ENCODE results near the gene PABPN1. TPM values are rescaled to one million over a fixed set of nuclear protein-coding genes. Genes with fewer than 3 reads are reported as not detected.
A peak's percentile ranks its signal among the peaks of the same experiment; 100 is the strongest.

The PABPN1 gene
- total RNA-seq, 1 donor from 2014 or later, result 162 TPM

DNA sequence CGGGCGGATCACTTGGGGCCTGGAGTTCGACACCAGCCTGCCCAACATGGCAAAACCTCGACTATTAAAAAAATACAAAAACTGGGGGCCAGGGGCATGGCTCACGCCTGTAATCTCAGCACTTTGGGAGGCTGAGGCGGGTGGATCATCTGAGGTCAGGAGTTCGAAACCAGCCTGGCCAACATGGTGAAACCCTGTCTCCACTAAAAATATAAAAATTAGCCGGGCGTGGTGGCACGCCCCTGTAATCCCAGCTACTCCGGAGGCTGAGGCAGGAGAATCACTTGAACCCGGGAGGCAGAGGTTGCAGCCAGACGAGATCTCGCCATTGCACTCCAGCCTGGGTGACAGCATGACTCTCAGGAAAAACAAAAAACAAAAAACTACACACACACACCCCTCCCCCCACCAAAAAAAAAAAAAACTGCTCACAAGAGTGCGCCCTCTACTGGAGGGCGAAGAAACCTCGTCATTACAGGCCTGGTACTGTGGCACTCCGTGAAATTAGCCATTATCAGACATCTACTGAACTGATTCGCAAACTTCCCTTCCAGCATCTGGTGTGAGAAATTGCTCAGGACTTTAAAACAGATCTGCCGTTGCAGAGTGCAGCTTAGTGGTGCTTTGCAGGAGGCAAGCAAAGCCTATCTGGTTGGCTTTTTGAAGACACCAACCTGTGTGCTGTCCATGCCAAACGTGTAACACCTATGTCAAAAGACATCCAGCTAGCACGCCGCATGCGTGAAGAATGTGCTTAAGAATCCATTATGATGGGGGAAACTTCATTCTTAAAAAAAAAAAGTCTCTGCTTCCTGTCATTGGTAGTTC is 26.3 kb upstream of the PABPN1 start:
- H3K79me2 ChIP-seq (ENCODE audit: insufficient read depth, low read length), result no peaks in the 10 kb centered on the region
- no peak for DNase-seq (ENCODE audit: low read depth)
- H3K4me3 ChIP-seq (ENCODE audit: insufficient read depth, low read depth, low read length), result no peak overlapping the region
- no peak for FAIRE-seq
- H3K27ac ChIP-seq (ENCODE audit: low read depth, low read length), result no peak overlapping the region
- Mint-ChIP-seq H3K9me3 (ENCODE audit: unreplicated experiment) (no peaks in the 10 kb centered on the region), H3K36me3 (ENCODE audit: low read depth, unreplicated experiment) (peaks cover 6% of the 10 kb centered on the region), H3K4me3 (ENCODE audit: unreplicated experiment) (no peak overlapping the region), H3K27me3 (ENCODE audit: low read depth, unreplicated experiment) (peaks cover 25% of the 10 kb centered on the region), H3K4me1 (ENCODE audit: low read depth, unreplicated experiment) (peaks cover 16% of the 10 kb centered on the region), H3K27ac (ENCODE audit: unreplicated experiment) (peak overlapping the region; percentile 47)
- peaks cover 8% of the 10 kb centered on the region for H3K27me3 ChIP-seq (ENCODE audit: insufficient read depth, low read length)
- H3K36me3 ChIP-seq (ENCODE audit: insufficient read depth, low read length), result no peaks in the 10 kb centered on the region
- H2AFZ ChIP-seq (ENCODE audit: low read depth, low read length), result no peak overlapping the region
- TF ChIP-seq, protein P1, sequence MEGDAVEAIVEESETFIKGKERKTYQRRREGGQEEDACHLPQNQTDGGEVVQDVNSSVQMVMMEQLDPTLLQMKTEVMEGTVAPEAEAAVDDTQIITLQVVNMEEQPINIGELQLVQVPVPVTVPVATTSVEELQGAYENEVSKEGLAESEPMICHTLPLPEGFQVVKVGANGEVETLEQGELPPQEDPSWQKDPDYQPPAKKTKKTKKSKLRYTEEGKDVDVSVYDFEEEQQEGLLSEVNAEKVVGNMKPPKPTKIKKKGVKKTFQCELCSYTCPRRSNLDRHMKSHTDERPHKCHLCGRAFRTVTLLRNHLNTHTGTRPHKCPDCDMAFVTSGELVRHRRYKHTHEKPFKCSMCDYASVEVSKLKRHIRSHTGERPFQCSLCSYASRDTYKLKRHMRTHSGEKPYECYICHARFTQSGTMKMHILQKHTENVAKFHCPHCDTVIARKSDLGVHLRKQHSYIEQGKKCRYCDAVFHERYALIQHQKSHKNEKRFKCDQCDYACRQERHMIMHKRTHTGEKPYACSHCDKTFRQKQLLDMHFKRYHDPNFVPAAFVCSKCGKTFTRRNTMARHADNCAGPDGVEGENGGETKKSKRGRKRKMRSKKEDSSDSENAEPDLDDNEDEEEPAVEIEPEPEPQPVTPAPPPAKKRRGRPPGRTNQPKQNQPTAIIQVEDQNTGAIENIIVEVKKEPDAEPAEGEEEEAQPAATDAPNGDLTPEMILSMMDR (IDR thresholded peaks at IDR 0.05; ENCODE audit: insufficient read depth, low read depth, low read length), result peak; percentile 85
- no peak for TF ChIP-seq EZH2 (IDR thresholded peaks at IDR 0.05; ENCODE audit: insufficient read depth, low read length)
- H3K9me3 ChIP-seq (ENCODE audit: insufficient read depth, low read depth, low read length), result no peaks in the 10 kb centered on the region
- peak overlapping the region; percentile 12 for H3K9ac ChIP-seq (ENCODE audit: low read length)
- peaks cover 5% of the 10 kb centered on the region for H3K4me1 ChIP-seq (ENCODE audit: insufficient read depth, low read length)
- no peaks in the 10 kb centered on the region for H4K20me1 ChIP-seq (ENCODE audit: insufficient read depth, low read length)
- peak overlapping the region; percentile 11 for H3K4me2 ChIP-seq (ENCODE audit: low read length)

DNA sequence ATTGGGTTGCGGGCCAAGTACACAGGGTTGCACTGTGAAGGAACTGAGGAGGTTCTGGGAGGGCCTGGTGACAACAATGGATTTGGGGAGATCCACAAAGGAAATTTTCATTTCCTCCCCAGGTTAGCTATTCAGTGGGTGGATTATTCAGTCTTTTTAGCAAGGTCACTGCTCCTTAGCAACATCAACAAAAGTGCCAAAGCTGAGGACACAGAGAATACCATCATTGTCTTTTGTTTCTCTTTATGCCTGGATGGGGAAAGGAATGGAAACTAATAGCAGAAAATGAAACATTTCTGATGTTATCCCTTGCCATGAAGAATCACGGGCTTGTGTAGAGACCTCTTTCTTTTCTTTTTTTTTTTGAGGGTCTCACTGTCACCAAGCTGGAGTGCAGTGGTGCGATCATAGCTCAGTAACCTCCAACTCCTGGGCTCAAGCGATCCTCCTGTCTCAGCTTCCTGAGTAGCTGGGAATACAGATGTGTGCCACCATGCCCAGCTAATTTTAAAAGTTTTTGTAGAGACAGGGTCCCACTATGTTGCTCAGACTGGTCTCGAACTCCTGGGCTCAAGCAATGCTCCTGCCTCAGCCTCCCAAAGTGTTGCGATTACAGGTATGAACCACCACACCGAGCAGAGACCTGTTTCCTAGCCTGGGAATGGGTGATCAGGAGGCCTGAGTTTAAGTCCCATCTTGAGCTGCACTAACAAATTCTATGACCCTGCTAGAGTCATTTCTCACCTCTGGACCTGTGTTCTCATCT is 25.1 kb upstream of the PABPN1 start:
- H3K4me1 ChIP-seq (ENCODE audit: insufficient read depth, low read length), result peaks cover 15% of the 10 kb centered on the region
- H3K4me3 ChIP-seq (ENCODE audit: insufficient read depth, low read depth, low read length), result no peak overlapping the region
- peaks cover 20% of the 10 kb centered on the region for H3K4me1 Mint-ChIP-seq (ENCODE audit: low read depth, unreplicated experiment)
- H3K9me3 ChIP-seq (ENCODE audit: insufficient read depth, low read depth, low read length), result no peaks in the 10 kb centered on the region
- no peak overlapping the region for H3K4me2 ChIP-seq (ENCODE audit: low read length)
- H3K79me2 ChIP-seq (ENCODE audit: insufficient read depth, low read length), result peaks cover 5% of the 10 kb centered on the region
- H3K4me3 Mint-ChIP-seq (ENCODE audit: unreplicated experiment), result no peak overlapping the region
- peaks cover 6% of the 10 kb centered on the region for H3K36me3 Mint-ChIP-seq (ENCODE audit: low read depth, unreplicated experiment)
- no peak for FAIRE-seq
- H3K27ac ChIP-seq (ENCODE audit: low read depth, low read length), result no peak overlapping the region
- TF ChIP-seq EZH2 (IDR thresholded peaks at IDR 0.05; ENCODE audit: insufficient read depth, low read length), result no peak
- TF ChIP-seq, protein P1 (IDR thresholded peaks at IDR 0.05; ENCODE audit: insufficient read depth, low read depth, low read length), result no peak
- H3K36me3 ChIP-seq (ENCODE audit: insufficient read depth, low read length), result no peaks in the 10 kb centered on the region
- no peak for DNase-seq (ENCODE audit: low read depth)
- H3K27ac Mint-ChIP-seq (ENCODE audit: unreplicated experiment), result no peak overlapping the region
- H2AFZ ChIP-seq (ENCODE audit: low read depth, low read length), result no peak overlapping the region
- H3K9ac ChIP-seq (ENCODE audit: low read length), result no peak overlapping the region
- H4K20me1 ChIP-seq (ENCODE audit: insufficient read depth, low read length), result no peaks in the 10 kb centered on the region
- H3K27me3 ChIP-seq (ENCODE audit: insufficient read depth, low read length), result peaks cover 8% of the 10 kb centered on the region
- H3K9me3 Mint-ChIP-seq (ENCODE audit: unreplicated experiment), result no peaks in the 10 kb centered on the region
- peaks cover 22% of the 10 kb centered on the region for H3K27me3 Mint-ChIP-seq (ENCODE audit: low read depth, unreplicated experiment)
